ENCODE data around the gene DIPK1B.
"Not testable (repeated sequence)": the region's sequence is repeated elsewhere in the genome, so short reads cannot be mapped to it uniquely, and the experiment has no call there.

The DIPK1B gene

GRCh38 chr9:136698635-136699246 is 13.6 kb upstream of the DIPK1B start:
- no peak for DNase-seq (ENCODE audit: low read depth)

GRCh38 chr9:136700304-136700703 is 12.1 kb upstream of the DIPK1B start:
- peak; percentile 6 for DNase-seq (ENCODE audit: low read depth)

- DNase-seq (ENCODE audit: low read depth) = no peak
Measured at GRCh38 chr9:136700959-136701667, 11.3 kb upstream of the DIPK1B start.

- no peak for DNase-seq (ENCODE audit: low read depth)
Measured at GRCh38 chr9:136701668-136702053, 10.7 kb upstream of the DIPK1B start.

- no peak for DNase-seq (ENCODE audit: low read depth)
Measured at GRCh38 chr9:136703276-136703860, 9.0 kb upstream of the DIPK1B start.

- DNase-seq (ENCODE audit: low read depth) = not testable (repeated sequence)
Measured at GRCh38 chr9:136704741-136705140, 7.6 kb upstream of the DIPK1B start.

GRCh38 chr9:136705564-136705963 is 6.8 kb upstream of the DIPK1B start:
- no peak for DNase-seq (ENCODE audit: low read depth)

GRCh38 chr9:136707011-136707410 is 5.4 kb upstream of the DIPK1B start:
- DNase-seq (ENCODE audit: low read depth) = no peak

- DNase-seq (ENCODE audit: low read depth) = no peak
Measured at GRCh38 chr9:136707849-136708517, 4.4 kb upstream of the DIPK1B start.

- DNase-seq (ENCODE audit: low read depth) = no peak
Measured at GRCh38 chr9:136709454-136710109, 2.8 kb upstream of the DIPK1B start.

- no peak for DNase-seq (ENCODE audit: low read depth)
Measured at GRCh38 chr9:136710543-136710942, 1.8 kb upstream of the DIPK1B start.

- DNase-seq (ENCODE audit: low read depth) = not testable (repeated sequence)
Measured at GRCh38 chr9:136711219-136711648, 1.1 kb upstream of the DIPK1B start.

GRCh38 chr9:136712690-136713544 is 545 bp downstream of the DIPK1B start:
- DNase-seq (ENCODE audit: low read depth) = no peak

GRCh38 chr9:136713550-136713949 is 1.2 kb downstream of the DIPK1B start:
- no peak for DNase-seq (ENCODE audit: low read depth)

- no peak for DNase-seq (ENCODE audit: low read depth)
Measured at GRCh38 chr9:136714096-136714892, 1.9 kb downstream of the DIPK1B start.

- DNase-seq (ENCODE audit: low read depth) = no peak
Measured at GRCh38 chr9:136714893-136715274, 2.5 kb downstream of the DIPK1B start.

- no peak for DNase-seq (ENCODE audit: low read depth)
Measured at GRCh38 chr9:136717399-136717798, 5.0 kb downstream of the DIPK1B start.

- DNase-seq (ENCODE audit: low read depth) = no peak
Measured at GRCh38 chr9:136718345-136719194, 6.2 kb downstream of the DIPK1B start.

- DNase-seq (ENCODE audit: low read depth) = no peak
Measured at GRCh38 chr9:136719195-136719880, 7.0 kb downstream of the DIPK1B start.

Data from stromal cell of bone marrow (primary cell).